Esophagus squamous epithelium (tissue), 4 donors: Measurements from ENCODE around the gene DLX5.

Experiments used
- POLR2A ChIP-seq, 4 donors: fragments of 450-650 bp; IDR thresholded peaks; one replicate each; pipeline ENCODE4 v1.6.1; 2017; ENCODE audit warnings: antibody characterized with exemption in 4 of 4, mild to moderate bottlenecking in 4 of 4, moderate library complexity in 3 of 4
- TF ChIP-seq, protein P1 (sequence below), 6 experiments: fragments of 450-650 bp in 4 of 6; fragments of 200-600 bp in 2 of 6; sonication (generic) in 2 of 6; IDR thresholded peaks; one replicate each; pipeline ENCODE4 v1.5.1; 2016 to 2019; ENCODE audit warnings: antibody characterized with exemption in 6 of 6, mild to moderate bottlenecking in 4 of 6, moderate library complexity in 4 of 6

DNA sequence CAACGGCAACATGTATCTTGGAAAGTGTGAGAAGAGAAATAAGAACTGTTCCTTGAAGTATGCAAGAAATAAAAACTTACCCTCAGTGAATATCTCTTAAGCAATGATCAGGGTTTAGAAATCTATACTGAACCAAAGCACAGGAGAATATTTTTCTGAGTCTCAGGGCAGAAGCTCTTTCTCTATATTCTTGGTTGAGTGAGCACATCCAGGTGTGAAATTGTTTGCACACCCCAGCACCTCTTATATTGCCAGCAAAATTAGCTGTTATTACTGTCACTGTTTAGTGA is 10.8 kb downstream of the DLX5 start:
- TF ChIP-seq, protein P1, sequence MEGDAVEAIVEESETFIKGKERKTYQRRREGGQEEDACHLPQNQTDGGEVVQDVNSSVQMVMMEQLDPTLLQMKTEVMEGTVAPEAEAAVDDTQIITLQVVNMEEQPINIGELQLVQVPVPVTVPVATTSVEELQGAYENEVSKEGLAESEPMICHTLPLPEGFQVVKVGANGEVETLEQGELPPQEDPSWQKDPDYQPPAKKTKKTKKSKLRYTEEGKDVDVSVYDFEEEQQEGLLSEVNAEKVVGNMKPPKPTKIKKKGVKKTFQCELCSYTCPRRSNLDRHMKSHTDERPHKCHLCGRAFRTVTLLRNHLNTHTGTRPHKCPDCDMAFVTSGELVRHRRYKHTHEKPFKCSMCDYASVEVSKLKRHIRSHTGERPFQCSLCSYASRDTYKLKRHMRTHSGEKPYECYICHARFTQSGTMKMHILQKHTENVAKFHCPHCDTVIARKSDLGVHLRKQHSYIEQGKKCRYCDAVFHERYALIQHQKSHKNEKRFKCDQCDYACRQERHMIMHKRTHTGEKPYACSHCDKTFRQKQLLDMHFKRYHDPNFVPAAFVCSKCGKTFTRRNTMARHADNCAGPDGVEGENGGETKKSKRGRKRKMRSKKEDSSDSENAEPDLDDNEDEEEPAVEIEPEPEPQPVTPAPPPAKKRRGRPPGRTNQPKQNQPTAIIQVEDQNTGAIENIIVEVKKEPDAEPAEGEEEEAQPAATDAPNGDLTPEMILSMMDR (IDR thresholded peaks at IDR 0.05), result no peak
- no peak for TF ChIP-seq POLR2A (IDR thresholded peaks at IDR 0.05)
